ENCODE measurements around the gene USE1. TPM values are rescaled to one million over a fixed set of nuclear protein-coding genes. Genes with fewer than 3 reads are reported as not detected.

The USE1 gene
- total RNA-seq, 4 donors from 2014 or later = 11.5 to 43.5 (median 22.2) TPM

DNA sequence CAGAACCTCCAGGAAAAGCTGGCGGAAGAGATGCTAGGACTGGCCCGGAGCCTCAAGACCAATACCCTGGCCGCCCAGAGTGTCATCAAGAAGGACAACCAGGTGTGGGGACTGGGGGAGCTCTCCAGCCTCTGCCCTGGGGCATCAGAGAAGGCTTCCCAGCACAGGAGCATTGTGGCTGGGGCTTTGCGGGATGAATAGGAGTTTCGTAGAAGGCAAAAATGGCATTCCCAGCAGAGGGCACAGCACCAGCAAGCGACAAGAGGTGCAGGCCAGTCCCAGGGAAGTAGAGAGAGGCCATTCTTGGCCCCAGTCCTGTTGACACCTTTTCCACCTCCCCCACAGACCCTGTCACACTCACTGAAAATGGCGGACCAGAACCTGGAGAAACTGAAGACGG lies 4.1 kb downstream of the USE1 start:
- Histone ChIP-seq H3K27me3 (no peaks in the 10 kb centered on the region), H3K4me1 (peaks cover 0 to 4% of the 10 kb centered on the region in 2 donors), H3K9me3 (no peaks in the 10 kb centered on the region), H3K27ac (no peak overlapping the region), H3K36me3 (no peaks in the 10 kb centered on the region), H3K4me3 (no peak overlapping the region)
- no peak for DNase-seq
- TF ChIP-seq, protein P1, sequence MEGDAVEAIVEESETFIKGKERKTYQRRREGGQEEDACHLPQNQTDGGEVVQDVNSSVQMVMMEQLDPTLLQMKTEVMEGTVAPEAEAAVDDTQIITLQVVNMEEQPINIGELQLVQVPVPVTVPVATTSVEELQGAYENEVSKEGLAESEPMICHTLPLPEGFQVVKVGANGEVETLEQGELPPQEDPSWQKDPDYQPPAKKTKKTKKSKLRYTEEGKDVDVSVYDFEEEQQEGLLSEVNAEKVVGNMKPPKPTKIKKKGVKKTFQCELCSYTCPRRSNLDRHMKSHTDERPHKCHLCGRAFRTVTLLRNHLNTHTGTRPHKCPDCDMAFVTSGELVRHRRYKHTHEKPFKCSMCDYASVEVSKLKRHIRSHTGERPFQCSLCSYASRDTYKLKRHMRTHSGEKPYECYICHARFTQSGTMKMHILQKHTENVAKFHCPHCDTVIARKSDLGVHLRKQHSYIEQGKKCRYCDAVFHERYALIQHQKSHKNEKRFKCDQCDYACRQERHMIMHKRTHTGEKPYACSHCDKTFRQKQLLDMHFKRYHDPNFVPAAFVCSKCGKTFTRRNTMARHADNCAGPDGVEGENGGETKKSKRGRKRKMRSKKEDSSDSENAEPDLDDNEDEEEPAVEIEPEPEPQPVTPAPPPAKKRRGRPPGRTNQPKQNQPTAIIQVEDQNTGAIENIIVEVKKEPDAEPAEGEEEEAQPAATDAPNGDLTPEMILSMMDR (IDR thresholded peaks at IDR 0.05) = no peak
- TF ChIP-seq POLR2A (IDR thresholded peaks at IDR 0.05) = no peak
- intact Hi-C loops (cut with DNase I; ENCODE audit: low total_unique reads) = no loop called here

DNA sequence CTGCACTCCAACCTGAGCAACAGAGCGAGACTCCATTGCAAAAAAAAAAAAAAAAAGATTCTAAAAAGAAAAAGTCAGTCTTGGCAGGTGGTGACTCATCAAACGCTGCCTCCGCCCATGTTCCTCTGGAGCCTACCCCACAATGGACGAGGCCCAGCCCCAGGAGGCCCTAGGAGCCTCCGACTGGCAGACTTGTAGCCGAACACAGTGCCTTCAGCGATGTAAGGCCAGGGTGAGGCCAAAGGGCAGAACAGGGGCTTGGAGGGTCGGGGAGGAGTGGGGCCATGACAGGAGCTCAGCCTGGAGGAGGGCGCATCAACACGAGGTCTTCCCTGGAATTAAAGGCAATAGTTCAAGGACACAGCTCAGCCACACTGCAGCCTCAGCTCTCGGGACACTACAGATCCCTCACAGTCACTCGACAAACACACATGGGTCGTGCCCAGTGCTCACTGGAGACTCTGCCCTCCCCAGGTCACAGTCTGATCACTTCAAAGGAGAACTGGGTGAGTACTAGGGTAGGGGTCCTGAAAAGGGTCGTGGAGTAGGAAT lies 5.1 kb downstream of the USE1 start:
- peak in 1 of 2 donors; percentile 55 for DNase-seq
- H3K27ac ChIP-seq = no peak overlapping the region
- TF ChIP-seq, protein P1 (IDR thresholded peaks at IDR 0.05) = no peak
- no peak for TF ChIP-seq POLR2A (IDR thresholded peaks at IDR 0.05)
- intact Hi-C loops (cut with DNase I; ENCODE audit: low total_unique reads) = no loop called here
- H3K27me3 ChIP-seq = no peaks in the 10 kb centered on the region
- no peaks in the 10 kb centered on the region for H3K9me3 ChIP-seq
- H3K4me3 ChIP-seq = no peak overlapping the region
- H3K4me1 ChIP-seq = no peaks in the 10 kb centered on the region
- H3K36me3 ChIP-seq = no peaks in the 10 kb centered on the region

DNA sequence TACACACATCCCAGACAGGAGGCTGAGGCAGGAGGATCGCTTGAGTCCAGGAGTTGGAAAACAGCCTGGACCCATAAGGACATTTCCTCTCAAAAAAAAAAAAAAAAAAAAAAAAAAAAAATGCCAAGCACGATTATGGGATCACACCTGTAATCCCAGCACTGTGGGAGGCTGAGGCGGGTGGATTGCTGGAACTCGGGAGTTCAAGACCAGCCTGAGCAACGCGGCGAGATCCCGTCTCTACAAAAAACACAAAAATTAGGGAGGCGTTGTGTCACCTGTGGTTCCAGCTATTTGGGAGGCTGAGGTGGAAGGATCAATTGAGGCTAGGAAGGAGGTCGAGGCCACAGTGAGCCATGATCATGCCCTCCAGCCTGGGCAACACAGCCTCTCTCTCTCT lies 9.9 kb downstream of the USE1 start:
- no peaks in the 10 kb centered on the region for H3K36me3 ChIP-seq
- H3K27me3 ChIP-seq = no peaks in the 10 kb centered on the region
- no peak overlapping the region for H3K4me3 ChIP-seq
- peaks cover 0 to 4% of the 10 kb centered on the region in 2 donors for H3K4me1 ChIP-seq
- intact Hi-C loops (cut with DNase I; ENCODE audit: low total_unique reads) = no loop called here
- DNase-seq = no peak
- TF ChIP-seq, protein P1 (IDR thresholded peaks at IDR 0.05) = no peak
- no peak for TF ChIP-seq POLR2A (IDR thresholded peaks at IDR 0.05)
- no peak overlapping the region for H3K27ac ChIP-seq
- H3K9me3 ChIP-seq = no peaks in the 10 kb centered on the region

DNA sequence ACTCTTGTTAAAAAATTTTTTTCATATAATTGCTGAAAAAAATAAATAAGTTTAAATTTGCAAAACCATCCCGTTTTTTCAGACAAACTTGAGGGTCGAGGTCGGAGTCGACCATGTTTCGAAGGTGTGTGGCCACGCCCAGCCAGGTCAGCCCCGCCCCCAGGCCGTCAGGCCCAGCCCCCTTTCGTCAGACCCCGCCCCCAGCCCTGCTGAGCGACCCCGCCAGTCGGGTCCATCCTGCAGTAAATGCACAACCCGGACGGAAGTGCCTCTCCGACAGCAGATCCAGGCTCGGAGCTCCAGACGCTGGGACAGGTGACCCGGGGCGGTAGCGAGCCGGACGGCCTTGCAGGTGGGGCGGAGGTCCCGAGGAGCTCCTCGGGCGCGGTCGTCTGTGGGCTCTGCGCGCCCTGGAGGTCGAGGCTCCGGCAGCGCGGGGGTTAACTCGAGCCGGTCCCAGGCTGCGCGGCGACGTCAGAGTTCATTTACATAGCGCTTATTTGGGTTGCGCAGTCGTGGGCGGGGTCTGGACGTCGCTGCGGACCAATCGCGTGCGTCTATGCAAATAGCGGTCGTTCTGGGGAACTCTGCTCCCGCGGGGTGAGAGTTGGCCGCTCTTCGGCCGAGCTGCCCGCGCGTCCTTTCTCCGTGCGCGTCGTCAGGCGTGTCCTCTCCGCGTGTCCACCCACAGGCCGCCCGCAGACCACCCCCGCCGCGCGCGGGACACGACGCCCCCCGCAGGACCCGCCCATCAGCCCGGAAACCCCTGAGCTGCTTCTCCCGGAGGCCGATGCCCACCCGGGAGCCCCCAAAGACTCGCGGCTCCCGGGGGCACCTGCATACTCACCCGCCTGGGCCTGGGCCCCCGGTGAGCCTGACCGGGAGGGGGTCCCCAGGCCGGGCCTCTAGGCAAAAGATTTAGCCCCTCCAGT lies 11.1 kb downstream of the USE1 start, which contains the start of gene OCEL1:
OCEL1 (plus strand) TSS at position 225 of the 932 bp plus-strand sequence; CDS start at position 247, 22 bp downstream.
- peaks cover 0 to 4% of the 10 kb centered on the region in 2 donors for H3K4me1 ChIP-seq
- DNase-seq = peak; percentile 98 to 99
- peak within 1 kb of the TSS; percentile 59 to 69 for H3K4me3 ChIP-seq
- H3K9me3 ChIP-seq = no peaks in the 10 kb centered on the region
- peak within 1 kb of the TSS; percentile 81 to 92 for H3K27ac ChIP-seq
- H3K27me3 ChIP-seq = no peaks in the 10 kb centered on the region
- no peaks in the 10 kb centered on the region for H3K36me3 ChIP-seq
- intact Hi-C loops (cut with DNase I; ENCODE audit: low total_unique reads) = no loop called here
- peak; percentile 70 to 93 for TF ChIP-seq POLR2A (IDR thresholded peaks at IDR 0.05)
- TF ChIP-seq, protein P1 (IDR thresholded peaks at IDR 0.05) = peak in 2 of 4 experiments; percentile 21 to 23

Data from uterus (tissue), 4 donors.